ENCODE data around the gene MEIS1.

The MEIS1 gene

DNA sequence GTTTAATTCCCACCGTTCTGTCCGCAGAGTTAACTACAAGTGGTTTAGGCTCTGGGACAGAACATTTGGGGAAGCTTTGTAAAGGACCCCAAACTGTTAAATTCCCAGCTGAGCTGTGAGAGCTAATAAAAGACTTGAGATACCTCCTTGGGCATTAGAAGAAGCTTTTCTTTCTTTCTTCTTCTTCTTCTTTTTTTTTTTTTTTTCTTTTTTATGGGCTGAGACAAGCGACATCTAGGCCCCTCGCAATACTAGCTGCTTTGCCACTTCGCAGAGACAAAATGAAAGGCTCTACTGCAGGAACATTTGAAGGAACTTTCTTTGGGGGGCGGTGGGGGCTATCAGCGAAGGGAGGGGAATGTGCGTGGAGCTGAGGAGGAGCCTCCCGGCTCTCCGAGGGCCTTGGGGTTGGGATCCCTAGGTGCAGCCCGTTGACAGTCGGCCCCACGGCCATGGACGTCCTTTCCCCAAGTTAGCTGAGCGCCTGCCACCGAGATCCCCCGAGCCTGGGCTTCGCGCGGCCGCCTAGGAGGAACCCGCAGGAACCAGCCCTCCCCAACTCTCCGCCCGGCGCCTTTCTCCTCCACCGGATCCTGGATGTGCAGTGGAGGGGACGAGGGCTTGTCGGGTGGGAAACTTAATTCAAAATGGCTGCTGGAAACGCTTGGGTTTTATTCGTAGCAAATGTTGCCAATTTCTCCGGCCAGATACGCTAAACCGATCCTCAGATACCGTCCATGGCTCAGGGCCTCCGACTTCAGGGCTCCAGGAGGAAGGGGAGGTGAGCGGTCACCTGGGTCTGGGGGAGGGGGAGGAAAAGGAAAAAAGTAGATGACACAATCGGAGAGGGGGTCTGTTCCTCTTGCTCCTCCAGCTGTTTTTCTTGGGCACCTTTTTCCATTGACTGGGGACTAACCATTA lies 4.2 kb downstream of the MEIS1 start:
- no peak for TF ChIP-seq EZH2phosphoT487 (IDR thresholded peaks at IDR 0.05; ENCODE audit: borderline replicate concordance, low read length)
- no peak for TF ChIP-seq CTCF (IDR thresholded peaks at IDR 0.05; ENCODE audit: low read depth, low read length, poor library complexity, severe bottlenecking)
- peaks cover 6% of the 10 kb centered on the region for H3K27me3 ChIP-seq (ENCODE audit: control insufficient read depth, low read length)
- H3K27ac ChIP-seq (ENCODE audit: low read depth, low read length): no peak overlapping the region
- H3K9me3 ChIP-seq (ENCODE audit: control insufficient read depth, insufficient read depth, low read length): no peaks in the 10 kb centered on the region
- no peaks in the 10 kb centered on the region for H3K79me2 ChIP-seq (ENCODE audit: control insufficient read depth, low read length)
- peaks cover 21% of the 10 kb centered on the region for H3K4me1 ChIP-seq (ENCODE audit: control insufficient read depth, low read length)
- H3K36me3 ChIP-seq (ENCODE audit: control insufficient read depth, low read length): no peaks in the 10 kb centered on the region
- H3F3A ChIP-seq (ENCODE audit: control insufficient read depth, insufficient read depth): no peaks in the 10 kb centered on the region
- H3K4me3 ChIP-seq (ENCODE audit: low read length): no peak overlapping the region
- no peaks in the 10 kb centered on the region for H4K20me1 ChIP-seq (ENCODE audit: control insufficient read depth, insufficient read depth, low read depth, low read length)
- no peak overlapping the region for H3K4me2 ChIP-seq (ENCODE audit: low read length)
- H3K9me2 ChIP-seq (replicated peaks; ENCODE audit: control insufficient read depth, low read length): no peaks in the 10 kb centered on the region

DNA sequence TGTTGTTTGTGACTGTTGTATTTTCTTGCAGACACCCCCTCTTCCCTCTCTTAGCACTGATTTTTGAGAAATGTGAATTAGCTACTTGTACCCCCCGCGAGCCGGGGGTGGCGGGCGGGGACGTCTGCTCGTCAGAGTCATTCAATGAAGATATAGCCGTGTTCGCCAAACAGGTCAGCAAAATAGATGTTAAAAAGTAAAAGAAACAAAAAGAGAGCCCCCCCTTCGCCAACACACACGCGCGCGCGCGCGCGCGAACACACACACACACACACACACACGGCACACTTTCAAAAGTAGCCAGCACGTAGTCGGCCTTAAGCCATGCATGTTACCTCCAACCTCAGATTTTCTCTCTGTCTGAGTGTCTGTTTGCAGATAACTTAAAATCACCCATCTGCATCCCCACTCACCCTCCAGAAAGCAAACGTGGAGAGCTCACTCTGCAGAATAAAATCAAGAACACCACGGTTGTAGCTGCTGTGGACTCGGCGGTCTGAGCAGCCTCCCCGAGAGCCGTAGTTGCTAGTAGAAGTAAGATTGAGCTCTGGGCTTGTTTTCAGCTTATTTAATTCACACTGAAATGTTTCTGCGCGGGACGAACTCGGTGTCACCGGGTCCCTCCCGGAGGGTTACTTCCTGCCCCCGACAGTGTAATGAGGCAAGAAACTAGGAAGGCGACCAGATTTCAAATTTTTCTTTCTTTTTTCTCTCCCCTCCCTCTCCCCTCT lies 5.1 kb downstream of the MEIS1 start:
- Histone ChIP-seq H3K4me2 (ENCODE audit: low read length) (no peak overlapping the region), H3F3A (ENCODE audit: control insufficient read depth, insufficient read depth) (no peaks in the 10 kb centered on the region), H3K36me3 (ENCODE audit: control insufficient read depth, low read length) (no peaks in the 10 kb centered on the region), H3K27me3 (ENCODE audit: control insufficient read depth, low read length) (no peaks in the 10 kb centered on the region), H3K79me2 (ENCODE audit: control insufficient read depth, low read length) (no peaks in the 10 kb centered on the region), H3K9me2 (replicated peaks; ENCODE audit: control insufficient read depth, low read length) (no peaks in the 10 kb centered on the region), H3K4me1 (ENCODE audit: control insufficient read depth, low read length) (peaks cover 16% of the 10 kb centered on the region), H4K20me1 (ENCODE audit: control insufficient read depth, insufficient read depth, low read depth, low read length) (no peaks in the 10 kb centered on the region), H3K27ac (ENCODE audit: low read depth, low read length) (no peak overlapping the region), H3K9me3 (ENCODE audit: control insufficient read depth, insufficient read depth, low read length) (no peaks in the 10 kb centered on the region), H3K4me3 (ENCODE audit: low read length) (no peak overlapping the region)
- no peak for TF ChIP-seq CTCF (IDR thresholded peaks at IDR 0.05; ENCODE audit: low read depth, low read length, poor library complexity, severe bottlenecking)
- TF ChIP-seq EZH2phosphoT487 (IDR thresholded peaks at IDR 0.05; ENCODE audit: borderline replicate concordance, low read length): no peak

DNA sequence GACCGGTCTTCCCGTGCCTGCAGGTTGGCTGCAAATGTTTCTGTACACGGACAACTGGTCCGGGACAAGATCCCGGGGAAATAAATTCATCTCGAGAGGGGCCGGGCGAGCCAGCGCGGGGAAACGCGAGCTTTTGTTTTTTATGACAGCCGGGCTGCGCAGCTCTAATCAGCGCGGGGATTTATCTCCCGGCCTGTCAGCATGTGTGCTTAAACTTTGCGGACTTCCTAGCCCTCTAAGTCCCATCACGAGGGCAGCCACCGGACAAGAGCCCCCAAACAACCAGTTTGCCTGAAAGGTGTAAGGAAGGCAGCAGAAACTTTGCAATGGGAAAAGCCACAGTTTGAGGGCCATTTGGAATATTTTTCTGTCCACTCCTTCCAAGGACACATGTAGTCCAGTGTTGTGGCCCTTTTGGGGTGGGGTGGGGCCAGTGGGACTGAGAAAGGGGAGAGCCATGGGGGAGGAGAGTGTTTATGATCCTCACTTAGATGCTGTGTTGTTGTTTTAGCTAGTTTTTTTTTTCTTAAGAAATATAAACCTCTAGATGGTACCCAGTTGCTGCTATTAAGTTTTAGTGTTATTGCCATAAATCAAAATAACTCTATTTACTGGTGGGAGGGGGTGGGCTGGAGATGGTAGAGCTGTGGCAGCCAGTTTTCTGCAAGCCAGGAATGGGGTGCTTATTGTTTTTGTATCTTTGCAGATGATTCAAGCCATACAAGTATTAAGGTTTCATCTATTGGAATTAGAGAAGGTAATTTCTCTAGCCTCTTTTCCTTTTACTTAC lies 6.0 kb downstream of the MEIS1 start:
- no peaks in the 10 kb centered on the region for H3K27me3 ChIP-seq (ENCODE audit: control insufficient read depth, low read length)
- no peaks in the 10 kb centered on the region for H3K9me3 ChIP-seq (ENCODE audit: control insufficient read depth, insufficient read depth, low read length)
- peaks cover 16% of the 10 kb centered on the region for H3K4me1 ChIP-seq (ENCODE audit: control insufficient read depth, low read length)
- TF ChIP-seq CTCF (IDR thresholded peaks at IDR 0.05; ENCODE audit: low read depth, low read length, poor library complexity, severe bottlenecking): no peak
- no peak for TF ChIP-seq EZH2phosphoT487 (IDR thresholded peaks at IDR 0.05; ENCODE audit: borderline replicate concordance, low read length)
- no peaks in the 10 kb centered on the region for H3K36me3 ChIP-seq (ENCODE audit: control insufficient read depth, low read length)
- H3K4me3 ChIP-seq (ENCODE audit: low read length): no peak overlapping the region
- no peaks in the 10 kb centered on the region for H3K79me2 ChIP-seq (ENCODE audit: control insufficient read depth, low read length)
- H3F3A ChIP-seq (ENCODE audit: control insufficient read depth, insufficient read depth): no peaks in the 10 kb centered on the region
- no peak overlapping the region for H3K27ac ChIP-seq (ENCODE audit: low read depth, low read length)
- no peak overlapping the region for H3K4me2 ChIP-seq (ENCODE audit: low read length)
- H4K20me1 ChIP-seq (ENCODE audit: control insufficient read depth, insufficient read depth, low read depth, low read length): no peaks in the 10 kb centered on the region
- no peaks in the 10 kb centered on the region for H3K9me2 ChIP-seq (replicated peaks; ENCODE audit: control insufficient read depth, low read length)
